Posterior cingulate gyrus (tissue), 11 donors: ENCODE results near the gene LPIN2.
A peak's percentile ranks its signal among the peaks of the same experiment; 100 is the strongest.
"Not testable (repeated sequence)": the region's sequence is repeated elsewhere in the genome, so short reads cannot be mapped to it uniquely, and the experiment has no call there.

Experiments used
- DNase-seq, 10 donors: peaks; one replicate each; pipeline versions ENCODE4 v3.0.0 to v3.0.0-alpha.2; 2020 to 2021; ENCODE audit warnings: mixed read lengths in 3 of 10
- intact Hi-C: fragments of 100-400 bp; cut with DNase I; formaldehyde crosslinking; loops from one replicate; pipeline ENCODE4 v1.15.1; 2023

Gene LPIN2

DNA sequence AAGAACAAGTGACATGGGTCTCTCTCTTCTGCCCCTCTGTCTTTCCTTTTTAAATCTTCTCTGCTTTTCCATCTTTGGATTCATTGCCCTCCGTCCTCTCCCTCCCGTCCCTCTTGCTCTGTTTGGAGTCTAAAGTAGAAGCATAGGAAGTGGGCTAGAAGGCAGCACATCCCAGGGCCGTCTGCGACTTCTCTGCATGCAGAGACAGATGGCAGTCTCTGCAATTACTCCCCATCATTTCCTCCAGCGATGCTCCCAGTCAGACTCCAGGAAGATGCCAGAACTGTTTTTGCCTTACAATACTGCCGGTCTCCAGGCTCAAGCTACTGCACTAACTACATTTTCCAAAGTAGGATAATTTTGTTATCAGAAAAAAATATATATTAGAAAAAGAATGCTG is 35.2 kb upstream of the LPIN2 start:
- intact Hi-C loops = no loop called here
- no peak for DNase-seq

DNA sequence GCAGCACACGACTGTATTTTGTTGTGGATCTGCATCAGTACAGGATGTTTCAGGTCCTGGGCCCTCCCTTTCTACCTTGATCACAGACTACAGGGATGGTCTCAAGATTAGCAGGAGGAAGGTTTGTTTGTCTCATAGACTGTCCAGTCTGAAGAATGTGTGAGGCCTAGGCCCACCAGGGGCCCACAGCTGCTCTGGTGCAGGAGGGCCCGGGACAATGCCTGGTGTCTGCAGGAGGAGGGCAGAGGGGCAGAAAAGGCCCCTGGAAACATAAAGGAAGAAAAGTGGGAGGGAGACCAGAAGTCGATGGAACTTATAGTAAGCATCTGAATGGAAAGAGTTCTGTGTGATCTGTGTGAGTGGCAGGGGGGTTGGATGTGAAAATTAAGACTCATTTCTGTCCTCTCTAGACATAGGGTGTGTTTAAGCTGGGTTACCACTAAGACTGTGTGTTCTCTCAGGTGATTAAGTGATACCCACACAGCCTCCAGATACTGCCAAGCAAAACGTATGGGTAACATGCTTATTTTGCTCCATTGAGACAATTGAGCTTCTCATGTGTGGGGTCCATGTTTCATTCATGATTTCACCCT is 33.4 kb upstream of the LPIN2 start:
- DNase-seq = peak in 1 of 10 donors; percentile 30
- intact Hi-C loops = no loop called here

DNA sequence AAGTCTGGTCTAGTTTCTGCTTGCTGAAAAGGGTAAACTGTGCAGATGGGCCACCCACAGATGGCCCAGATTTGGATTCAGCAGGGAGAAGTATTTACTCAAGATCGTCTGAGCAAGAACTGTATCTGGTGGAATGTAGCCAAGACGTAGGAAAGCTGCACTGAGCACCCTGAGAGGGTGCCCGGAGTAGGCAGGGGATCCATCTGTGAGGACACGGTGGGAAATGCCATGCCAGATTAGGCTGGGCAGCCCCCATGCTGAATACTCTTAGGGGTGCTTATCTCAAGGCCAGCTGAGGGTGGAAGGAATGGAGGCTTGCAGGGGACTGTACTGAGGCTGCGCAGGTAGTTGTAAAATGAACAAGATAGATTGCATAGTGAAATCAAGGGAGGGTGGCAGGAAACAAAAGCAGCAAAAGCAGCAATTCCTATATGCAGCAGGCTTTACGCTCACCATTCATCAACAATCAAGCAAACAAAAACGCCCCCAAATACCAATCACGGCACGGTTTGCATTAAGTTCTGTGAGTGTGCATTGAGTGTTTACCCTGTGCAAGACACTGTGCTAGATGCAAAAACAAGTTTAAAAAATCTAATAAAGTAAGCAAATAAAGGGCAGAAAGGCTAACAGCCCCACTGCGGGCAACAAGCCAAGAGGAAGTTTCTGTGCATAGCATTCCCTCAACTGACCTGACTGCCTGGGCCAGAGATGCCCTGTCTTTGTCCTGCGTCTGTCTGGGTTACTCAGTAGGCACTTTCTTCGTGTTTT is 32.2 kb upstream of the LPIN2 start:
- intact Hi-C loops = no loop called here
- peak in 4 of 10 donors; percentile 21 to 87 (median 40) for DNase-seq

DNA sequence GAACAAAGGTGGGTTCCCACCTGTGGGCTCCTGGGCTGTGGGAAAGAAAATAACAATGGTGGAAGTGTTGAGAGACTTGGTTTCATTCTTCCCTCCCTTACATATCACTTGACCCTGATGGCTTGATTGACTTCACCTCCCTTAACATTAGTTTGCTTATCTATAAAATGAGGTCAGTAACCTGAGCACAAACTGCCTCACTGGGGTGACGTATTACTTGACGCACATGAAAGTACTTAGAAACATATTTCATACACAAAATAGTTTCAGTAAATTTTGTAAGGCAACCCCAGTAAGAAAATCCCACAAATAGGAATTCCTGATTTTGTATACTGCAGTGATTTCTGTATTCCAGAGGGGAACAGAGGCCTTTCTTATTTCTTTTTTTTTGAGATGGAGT is 29.4 kb upstream of the LPIN2 start:
- intact Hi-C loops = no loop called here
- no peak for DNase-seq

DNA sequence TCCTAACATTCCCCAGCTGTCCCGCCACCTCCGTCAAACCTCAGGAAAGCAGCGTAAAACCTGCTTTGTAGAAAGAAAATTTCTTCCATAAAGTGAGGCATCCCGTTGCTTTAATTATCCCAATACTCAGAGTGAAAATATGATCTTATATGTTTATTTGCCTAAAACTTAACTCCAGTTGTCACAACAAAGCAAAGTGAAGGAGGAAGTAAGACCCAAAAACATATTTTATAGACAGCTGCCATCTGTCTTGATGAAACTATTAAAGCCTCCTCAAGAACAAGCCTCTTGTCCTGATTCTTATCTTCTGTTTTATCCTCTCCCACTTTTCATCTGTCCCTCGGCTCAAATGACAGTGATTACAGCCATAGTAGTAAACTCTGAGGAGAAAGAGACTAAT is 28.9 kb upstream of the LPIN2 start:
- intact Hi-C loops = no loop called here
- no peak for DNase-seq

DNA sequence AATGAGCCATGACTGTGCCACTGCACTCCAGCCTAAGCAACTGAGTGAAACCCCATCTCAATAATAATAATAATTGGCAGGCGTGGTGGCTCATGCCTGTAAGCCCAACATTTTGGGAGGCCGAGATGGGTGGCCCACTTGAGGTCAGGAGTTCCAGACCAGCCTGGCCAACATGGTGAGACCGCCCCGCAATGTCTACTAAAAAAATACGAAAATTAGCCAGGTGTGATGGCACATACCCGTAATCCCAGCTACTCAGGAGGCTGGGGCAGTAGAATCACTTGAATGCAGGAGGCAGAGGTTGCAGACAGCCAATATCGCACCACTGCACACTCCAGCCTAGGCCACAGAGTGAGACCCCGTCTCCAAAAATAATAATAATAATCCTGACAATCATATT is 27.9 kb upstream of the LPIN2 start:
- intact Hi-C loops = no loop called here
- no peak for DNase-seq

DNA sequence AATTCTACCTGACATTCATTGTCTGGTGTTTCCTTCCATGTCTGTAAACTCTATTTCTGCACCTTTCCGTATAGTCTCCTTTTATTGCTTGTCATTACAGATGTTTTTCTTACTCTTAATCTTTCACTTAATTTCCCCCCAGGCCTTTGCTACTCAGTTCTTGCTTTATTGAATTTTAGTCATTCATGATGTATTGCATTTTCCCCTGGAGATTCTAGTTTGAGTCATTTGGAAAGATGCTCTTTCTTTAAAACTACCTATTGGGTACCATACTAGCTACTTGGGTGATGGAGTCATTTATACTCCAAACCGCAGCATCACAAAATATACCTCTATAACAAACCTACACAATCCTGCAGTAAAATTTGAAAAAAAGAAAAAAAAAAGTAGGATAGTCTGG is 27.2 kb upstream of the LPIN2 start:
- intact Hi-C loops = no loop called here
- DNase-seq = no peak

DNA sequence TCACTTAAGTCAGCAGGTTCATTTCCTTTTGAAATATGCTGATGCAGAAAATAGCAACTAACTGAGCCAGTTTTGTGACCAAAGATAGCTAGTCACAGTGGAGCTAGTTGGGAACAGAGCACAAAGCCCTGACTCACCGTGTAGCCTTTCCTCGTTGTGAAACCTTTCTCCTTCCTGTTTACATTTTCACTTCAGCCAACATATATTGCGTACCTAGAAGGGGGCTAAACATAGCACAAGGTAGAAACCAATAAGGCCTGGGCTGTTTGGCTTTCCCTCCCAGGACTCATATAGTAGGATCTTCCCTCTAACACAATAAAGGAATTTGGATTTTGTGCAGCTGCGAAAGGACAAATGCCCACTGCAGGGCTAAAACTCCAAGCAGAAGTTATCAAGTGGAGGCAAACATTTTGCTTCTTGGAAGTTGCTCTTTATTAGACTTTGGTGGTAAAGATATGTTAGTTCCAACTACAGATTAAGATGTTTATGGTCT is 24.5 kb upstream of the LPIN2 start:
- intact Hi-C loops = no loop called here
- no peak for DNase-seq

DNA sequence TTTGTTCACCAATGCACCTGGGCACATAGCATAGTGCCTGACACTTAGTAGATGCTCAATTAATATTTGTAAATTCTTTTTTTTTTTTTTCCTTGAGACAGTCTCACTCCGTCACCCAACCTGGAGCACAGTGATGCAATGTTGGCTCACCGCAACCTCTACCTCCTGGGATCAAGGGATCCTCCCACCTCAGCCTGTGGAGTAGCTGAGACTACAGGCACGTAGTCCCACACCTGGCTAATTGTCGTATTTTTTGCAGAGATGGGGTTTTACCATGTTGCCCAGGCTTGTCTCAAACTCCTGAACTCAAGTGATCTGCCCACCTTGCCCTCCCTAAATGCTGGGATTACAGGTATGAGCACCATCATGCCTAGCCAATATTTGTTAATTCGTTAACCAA is 23.2 kb upstream of the LPIN2 start:
- no peak for DNase-seq
- intact Hi-C loops = no loop called here

DNA sequence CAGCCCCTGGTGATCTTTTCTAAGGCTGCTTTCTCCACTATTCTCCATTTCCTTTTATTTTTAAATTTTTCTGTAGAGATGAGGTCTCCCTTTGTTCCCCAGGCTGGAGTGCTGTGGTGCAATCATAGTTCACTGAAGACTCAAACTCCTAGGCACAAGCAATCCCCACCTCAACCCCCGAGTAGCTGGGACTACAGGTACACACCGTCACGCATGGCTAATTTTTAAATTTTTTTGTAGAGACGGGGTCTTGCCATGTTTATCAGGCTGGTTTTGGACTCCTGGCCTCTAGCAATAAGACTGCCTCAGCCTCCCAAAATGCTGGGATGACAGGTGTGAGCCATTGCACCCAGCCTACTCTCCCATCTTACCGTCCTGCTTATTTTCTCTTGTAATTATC is 22.7 kb upstream of the LPIN2 start:
- DNase-seq = no peak
- intact Hi-C loops = no loop called here

DNA sequence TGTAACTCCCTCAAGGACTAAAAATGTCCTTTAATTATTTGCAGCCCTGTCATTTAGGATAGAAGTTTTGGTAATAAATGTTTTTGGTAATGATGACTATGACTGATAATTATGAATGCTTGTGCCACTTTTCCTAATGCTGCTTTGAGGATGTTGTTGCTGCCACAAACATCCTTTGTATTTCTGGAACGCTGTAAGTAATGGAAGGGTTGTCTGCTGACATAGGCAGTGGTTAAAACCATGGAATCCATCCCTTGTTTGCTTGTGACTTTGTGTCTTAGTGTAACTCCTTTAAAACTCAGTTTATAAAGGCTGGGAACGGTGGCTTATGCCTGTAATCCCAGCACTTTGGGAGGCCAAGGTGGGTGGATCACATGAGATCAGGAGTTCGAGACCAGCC is 19.8 kb upstream of the LPIN2 start:
- intact Hi-C loops = no loop called here
- DNase-seq = no peak

DNA sequence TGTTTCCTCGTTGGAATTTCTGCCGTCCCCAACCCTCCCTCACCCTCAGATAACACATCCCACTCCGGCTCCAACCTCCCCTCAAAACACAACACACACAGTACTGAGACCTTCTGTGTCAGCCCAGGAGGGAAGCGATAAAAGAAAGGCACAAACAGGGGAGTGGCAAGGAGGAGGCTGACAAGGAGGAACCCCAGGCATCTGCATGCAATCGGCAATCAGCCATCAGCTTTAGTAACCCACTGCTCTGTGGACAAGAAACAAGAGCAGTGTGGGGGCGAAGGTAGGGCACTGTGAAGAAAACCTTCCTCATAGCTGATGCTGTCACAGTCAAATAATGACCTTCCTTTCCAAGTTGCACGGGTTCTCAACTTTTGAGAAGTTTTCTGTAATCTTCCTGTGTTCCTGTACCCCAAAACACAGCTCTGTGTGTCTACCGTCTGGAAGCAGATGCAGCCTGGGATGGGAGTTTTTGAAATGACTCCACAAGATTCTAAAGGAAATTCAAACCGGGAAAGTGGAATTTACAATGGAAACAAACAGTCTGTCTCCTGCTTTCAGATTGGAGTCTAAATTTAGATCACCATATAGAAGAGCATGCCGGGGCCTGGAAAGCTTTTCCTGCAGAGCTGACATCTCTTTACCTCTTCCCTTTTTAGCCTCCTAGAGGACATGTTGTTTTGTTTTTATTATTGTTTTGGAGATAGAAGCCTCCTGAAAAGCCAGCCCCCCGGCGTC is 16.4 kb upstream of the LPIN2 start:
- intact Hi-C loops = no loop called here
- peak in 1 of 10 donors; percentile 34 for DNase-seq

DNA sequence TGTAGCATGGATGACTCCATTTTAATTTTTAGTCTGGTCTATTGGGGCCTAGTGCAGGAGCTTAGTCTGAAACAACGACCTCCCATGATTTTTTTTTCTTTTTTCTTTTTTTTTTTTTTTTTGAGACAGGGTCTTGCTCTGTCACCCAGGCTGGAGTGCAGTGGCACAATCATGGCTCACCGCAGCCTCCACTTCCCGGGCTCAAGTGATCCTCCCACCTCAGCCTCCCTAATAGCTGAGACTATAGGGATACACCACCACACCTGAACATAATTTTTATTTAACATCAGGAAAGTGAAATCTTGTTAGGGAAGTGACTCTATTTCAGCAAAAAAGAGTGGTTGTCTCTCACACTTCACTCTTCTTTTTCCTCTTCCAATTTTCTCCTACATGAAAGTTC is 15.2 kb upstream of the LPIN2 start:
- DNase-seq, intact Hi-C loops: not testable (repeated sequence)

DNA sequence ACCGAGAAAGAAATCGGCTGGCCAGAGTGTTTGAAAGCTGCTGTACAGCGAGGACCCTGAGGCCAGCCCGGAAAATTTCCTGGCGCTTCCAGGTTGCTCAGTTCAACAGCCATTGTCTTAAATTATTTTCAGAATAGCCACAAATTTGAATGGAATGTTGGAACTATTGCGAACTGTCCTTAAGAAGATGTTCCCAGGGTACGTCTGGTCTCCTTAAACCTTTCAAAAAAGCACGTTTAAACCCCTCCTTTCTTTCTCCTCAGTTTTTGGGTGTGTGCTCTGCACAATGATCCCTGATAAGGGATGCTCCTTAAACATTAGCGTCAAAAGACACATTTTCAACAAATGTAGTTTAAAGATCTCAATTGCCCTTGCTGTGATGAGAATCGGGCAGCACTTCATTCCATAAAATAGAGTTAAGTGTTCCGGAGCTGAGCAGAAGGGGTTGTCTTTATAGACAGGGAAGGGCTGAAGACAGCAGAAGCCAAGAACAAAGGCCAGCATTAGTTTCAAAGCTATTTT is 14.5 kb upstream of the LPIN2 start:
- intact Hi-C loops = no loop called here
- no peak for DNase-seq

DNA sequence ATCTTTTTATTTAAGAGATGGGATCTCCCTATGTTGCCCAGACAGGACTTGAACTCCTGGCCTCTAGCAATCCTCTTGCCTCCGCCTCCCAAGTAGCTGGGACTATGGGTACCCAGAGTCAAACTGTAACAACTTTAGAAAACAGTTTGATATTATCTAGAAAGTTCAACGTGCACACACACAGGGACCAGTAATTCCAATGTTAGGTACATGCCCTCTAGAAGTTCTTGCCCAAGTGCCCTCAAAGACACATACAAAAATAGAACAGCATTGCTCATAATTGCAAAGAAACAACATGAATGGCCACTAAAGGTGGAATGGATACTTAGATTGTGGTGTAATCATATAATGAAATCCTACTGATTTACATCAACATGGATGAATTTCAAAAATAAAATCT is 12.6 kb upstream of the LPIN2 start:
- no peak for DNase-seq
- intact Hi-C loops = no loop called here

DNA sequence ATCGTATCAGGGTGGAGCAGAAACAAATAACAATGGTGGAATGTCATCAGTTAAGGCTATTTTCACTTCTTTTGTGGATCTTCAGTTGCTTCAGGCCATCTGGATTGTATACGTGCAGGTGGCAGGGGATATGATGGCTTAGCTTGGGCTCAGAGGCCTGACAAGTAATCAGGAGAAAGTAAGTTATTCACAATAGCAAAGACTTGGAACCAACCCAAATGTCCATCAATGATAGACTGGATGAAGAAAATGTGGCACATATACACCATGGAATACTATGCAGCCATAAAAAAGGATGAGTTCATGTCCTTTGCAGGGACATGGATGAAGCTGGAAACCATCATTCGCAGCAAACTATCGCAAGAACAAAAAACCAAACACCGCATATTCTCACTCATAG is 10.7 kb upstream of the LPIN2 start:
- DNase-seq, intact Hi-C loops: not testable (repeated sequence)

DNA sequence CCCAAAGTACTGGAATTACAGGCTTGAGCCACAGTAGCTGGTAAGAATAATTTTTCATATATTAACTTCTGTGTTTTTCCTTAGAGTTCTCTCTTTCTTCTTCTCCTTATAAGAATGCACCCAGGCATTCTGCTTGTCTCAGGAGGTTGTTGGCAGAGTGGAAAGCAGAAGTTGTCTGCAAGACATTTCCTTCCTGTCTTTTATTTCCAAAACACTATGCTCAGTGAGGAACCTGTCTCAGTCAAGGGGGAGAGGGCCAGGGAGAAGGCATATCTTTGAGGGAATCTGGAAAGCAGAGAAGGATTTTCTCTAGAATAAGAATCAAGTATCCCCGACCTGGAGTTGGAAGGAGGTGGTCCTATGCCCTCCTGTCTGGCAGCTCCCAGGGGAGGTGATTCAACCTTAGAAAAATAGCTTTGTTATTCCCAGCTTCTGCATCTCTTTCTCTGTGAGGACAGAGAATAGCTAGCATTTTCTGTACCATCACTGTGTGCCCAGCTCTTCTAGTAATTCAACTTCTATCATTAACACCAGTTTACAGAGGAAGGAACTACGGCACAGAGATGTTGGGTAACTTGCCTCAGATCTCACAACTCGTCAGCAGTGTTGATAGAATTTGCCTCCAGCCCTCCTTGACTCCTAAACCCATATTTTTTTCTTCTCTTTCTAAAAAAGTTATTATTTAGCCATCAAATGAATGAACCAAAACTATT is 3.8 kb upstream of the LPIN2 start:
- no peak for DNase-seq
- intact Hi-C loops = loop anchor here (10.0 kb wide), 1 partner anchor 362 kb away; the partner anchor contains the start of gene SMCHD1

DNA sequence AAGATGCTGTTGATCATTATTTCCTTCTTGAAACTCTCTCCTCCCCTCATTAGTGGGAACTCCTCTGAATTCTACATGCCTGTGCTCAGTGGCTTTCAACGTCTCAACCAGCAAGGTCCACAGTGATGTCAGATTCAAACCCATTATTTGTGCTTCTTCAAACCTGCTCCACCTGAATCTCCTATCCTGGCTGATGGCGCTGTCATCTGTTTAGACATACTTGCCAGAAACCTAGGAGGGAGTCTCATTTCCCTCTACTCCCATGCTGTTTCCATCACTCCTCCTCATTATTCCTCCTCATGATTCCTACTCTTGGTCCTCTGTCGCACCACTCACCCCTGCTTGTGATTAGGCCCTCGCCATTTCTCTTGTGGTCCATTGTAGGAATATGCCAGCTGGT is 2.9 kb upstream of the LPIN2 start:
- intact Hi-C loops = loop anchor here (10.0 kb wide), 1 partner anchor 361 kb away; the partner anchor contains the start of gene SMCHD1
- DNase-seq = no peak

DNA sequence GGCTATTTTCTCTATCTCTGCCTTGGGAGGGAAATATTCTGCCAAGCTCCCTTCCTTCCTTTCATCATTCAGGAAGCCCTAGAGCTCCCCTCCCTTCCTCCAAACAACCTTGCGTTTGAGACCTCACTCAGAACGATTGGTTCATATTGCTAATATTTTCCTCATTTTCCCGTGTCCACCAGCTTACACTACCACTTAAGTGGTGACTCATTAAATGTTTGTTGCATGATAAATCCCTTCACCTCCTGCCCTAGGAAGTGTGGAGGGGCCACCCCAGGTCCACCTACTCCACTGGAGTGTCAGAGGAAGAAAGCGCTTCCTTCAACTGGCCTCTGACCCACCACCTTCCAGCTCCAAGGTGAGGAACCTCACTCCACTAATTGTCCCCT is 2.3 kb upstream of the LPIN2 start:
- intact Hi-C loops = loop anchor here (10.0 kb wide), 1 partner anchor 360 kb away; the partner anchor contains the start of gene SMCHD1
- no peak for DNase-seq

DNA sequence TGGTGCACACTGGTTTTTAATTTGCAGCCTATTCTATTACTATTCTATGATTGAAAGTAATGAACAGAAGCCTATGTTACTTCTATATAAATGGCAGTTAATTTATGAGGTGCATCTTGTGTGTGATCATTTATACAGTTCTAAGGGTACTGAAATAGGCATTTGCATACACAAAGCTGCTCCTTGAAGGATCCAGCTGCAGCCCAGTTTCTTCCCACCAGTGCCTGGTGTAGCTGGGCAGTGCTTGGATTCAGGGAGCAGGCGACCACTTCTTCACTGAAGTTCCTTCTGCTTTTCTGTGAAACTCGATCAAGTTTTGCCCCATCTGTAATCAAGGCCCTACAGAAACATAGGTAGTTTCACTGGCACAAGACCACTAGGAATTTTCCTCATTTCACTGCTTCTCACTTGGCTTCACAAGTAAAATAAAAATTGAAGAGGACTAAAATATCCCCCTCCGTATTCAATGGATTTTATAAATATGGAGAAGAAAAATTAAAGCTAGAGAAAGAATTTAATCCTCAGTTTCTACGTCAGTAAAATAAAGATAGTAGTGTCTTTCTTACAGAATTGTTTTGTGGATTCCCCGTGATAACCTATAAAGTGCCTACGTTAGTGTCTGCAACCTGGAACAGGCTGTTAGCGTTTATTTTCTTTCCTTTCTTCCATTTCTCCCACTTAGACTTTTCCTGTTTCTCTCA is 1.7 kb upstream of the LPIN2 start:
- DNase-seq = no peak
- intact Hi-C loops = loop anchor here (5.0 to 10.0 kb wide), 2 partner anchors 82 to 360 kb away; partner anchors contain the start of gene SMCHD1
